ENCODE measurements around the gene CMTM8. TPM values are rescaled to one million over a fixed set of nuclear protein-coding genes. Genes with fewer than 3 reads are reported as not detected.

Gene CMTM8
- total and polyA plus RNA-seq, 11 donors = 1.7 to 12.1 (median 3.6) TPM

- intact Hi-C loops (cut with DNase I) = no loop called here
- 88 to 92% (median 91%) methylated on average over 4 of the region's 4 CpGs for WGBS, 4 donors
- Histone ChIP-seq H3K27ac (no peak overlapping the region), H3K4me3 (no peak overlapping the region), H3K9me3 (no peaks in the 10 kb centered on the region), H3K4me1 (peaks cover 0 to 11% (median 0%) of the 10 kb centered on the region in 12 donors), H3K27me3 (no peaks in the 10 kb centered on the region), H3K36me3 (no peaks in the 10 kb centered on the region)
- TF ChIP-seq POLR2A (IDR thresholded peaks at IDR 0.05) = no peak
- no peak for TF ChIP-seq CTCF (IDR thresholded peaks at IDR 0.05)
- ATAC-seq (no peak), DNase-seq (no peak)
Measured at GRCh38 chr3:32208447-32208846, 30.0 kb upstream of the CMTM8 start.

GRCh38 chr3:32215185-32215584, 23.3 kb upstream of the CMTM8 start:
- peak in 1 of 4 donors; percentile 55 for ATAC-seq
- Histone ChIP-seq H3K4me3 (no peak overlapping the region), H3K27me3 (no peaks in the 10 kb centered on the region), H3K27ac (no peak overlapping the region), H3K9me3 (peaks cover 0 to 8% (median 2%) of the 10 kb centered on the region in 12 donors), H3K36me3 (no peaks in the 10 kb centered on the region), H3K4me1 (no peaks in the 10 kb centered on the region)
- intact Hi-C loops (cut with DNase I) = no loop called here
- WGBS, 4 donors = 52 to 64% (median 62%) methylated on average over 2 of the region's 2 CpGs
- DNase-seq = no peak
- TF ChIP-seq POLR2A (IDR thresholded peaks at IDR 0.05) = no peak
- no peak for TF ChIP-seq CTCF (IDR thresholded peaks at IDR 0.05)

- Histone ChIP-seq H3K27me3 (no peaks in the 10 kb centered on the region), H3K36me3 (no peaks in the 10 kb centered on the region)
- TF ChIP-seq CTCF (IDR thresholded peaks at IDR 0.05) (no peak), POLR2A (IDR thresholded peaks at IDR 0.05) (no peak)
Measured at GRCh38 chr3:32216172-32216783, 22.2 kb upstream of the CMTM8 start.

GRCh38 chr3:32217339-32217738, 21.1 kb upstream of the CMTM8 start:
- no peaks in the 10 kb centered on the region for H3K36me3 ChIP-seq
- intact Hi-C loops (cut with DNase I) = no loop called here

More at GRCh38 chr3:32216172-32216783, 22.2 kb upstream of the CMTM8 start:
- H3K4me3 ChIP-seq = no peak overlapping the region
- peaks cover 0 to 3% (median 0%) of the 10 kb centered on the region in 12 donors for H3K4me1 ChIP-seq
- H3K27ac ChIP-seq = no peak overlapping the region
- intact Hi-C loops (cut with DNase I) = no loop called here
- WGBS, 4 donors = 61 to 74% (median 70%) methylated on average over 10 of the region's 10 CpGs
- DNase-seq (no peak), ATAC-seq (no peak)
- peaks cover 0 to 8% (median 2%) of the 10 kb centered on the region in 12 donors for H3K9me3 ChIP-seq

More at GRCh38 chr3:32217339-32217738, 21.1 kb upstream of the CMTM8 start:
- WGBS, 4 donors = 91 to 96% (median 93%) methylated on average over 2 of the region's 2 CpGs
- ATAC-seq = no peak
- H3K4me1 ChIP-seq = peaks cover 0 to 8% (median 0%) of the 10 kb centered on the region in 12 donors
- no peaks in the 10 kb centered on the region for H3K27me3 ChIP-seq
- TF ChIP-seq CTCF (IDR thresholded peaks at IDR 0.05) (no peak), POLR2A (IDR thresholded peaks at IDR 0.05) (no peak)
- no peak overlapping the region for H3K27ac ChIP-seq
- no peak overlapping the region for H3K4me3 ChIP-seq
- no peak for DNase-seq
- peaks cover 0 to 8% (median 2%) of the 10 kb centered on the region in 12 donors for H3K9me3 ChIP-seq
